AG04449 (cell line): ENCODE measurements around the gene TPCN2.

Experiments used
- CTCF ChIA-PET: fragments of 350-600 bp; formaldehyde crosslinking; extraction: SDS; loops from one replicate; lab custom pipeline; 2021; ENCODE audit warnings: antibody characterized with exemption; lab: Yijun Ruan, JAX
- POLR2A ChIA-PET: fragments of 400-600, 350-600 bp; formaldehyde crosslinking; extraction: SDS; loops from one replicate; lab custom pipeline; 2020; ENCODE audit warnings: antibody characterized with exemption, inconsistent platforms; lab: Yijun Ruan, JAX
- DNase-seq: peaks from one replicate; pipeline ENCODE4 v3.0.0-alpha.2; 2010; ENCODE audit warnings: low read depth, low spot score
- H3K4me3 ChIP-seq: 2 replicates; pipeline ENCODE4 v1.5.1; 2011; ENCODE audit warnings: low read depth, mild to moderate bottlenecking, control low read depth, low read length
- TF ChIP-seq, protein P1 (sequence below): IDR thresholded peaks from one replicate; pipeline ENCODE4 v1.5.1; 2011; ENCODE audit warnings: mild to moderate bottlenecking, moderate library complexity, low read length, control low read depth, inconsistent platforms; ENCODE audit not compliant: insufficient read depth; ENCODE audit errors: missing control alignments

TPCN2 gene

DNA sequence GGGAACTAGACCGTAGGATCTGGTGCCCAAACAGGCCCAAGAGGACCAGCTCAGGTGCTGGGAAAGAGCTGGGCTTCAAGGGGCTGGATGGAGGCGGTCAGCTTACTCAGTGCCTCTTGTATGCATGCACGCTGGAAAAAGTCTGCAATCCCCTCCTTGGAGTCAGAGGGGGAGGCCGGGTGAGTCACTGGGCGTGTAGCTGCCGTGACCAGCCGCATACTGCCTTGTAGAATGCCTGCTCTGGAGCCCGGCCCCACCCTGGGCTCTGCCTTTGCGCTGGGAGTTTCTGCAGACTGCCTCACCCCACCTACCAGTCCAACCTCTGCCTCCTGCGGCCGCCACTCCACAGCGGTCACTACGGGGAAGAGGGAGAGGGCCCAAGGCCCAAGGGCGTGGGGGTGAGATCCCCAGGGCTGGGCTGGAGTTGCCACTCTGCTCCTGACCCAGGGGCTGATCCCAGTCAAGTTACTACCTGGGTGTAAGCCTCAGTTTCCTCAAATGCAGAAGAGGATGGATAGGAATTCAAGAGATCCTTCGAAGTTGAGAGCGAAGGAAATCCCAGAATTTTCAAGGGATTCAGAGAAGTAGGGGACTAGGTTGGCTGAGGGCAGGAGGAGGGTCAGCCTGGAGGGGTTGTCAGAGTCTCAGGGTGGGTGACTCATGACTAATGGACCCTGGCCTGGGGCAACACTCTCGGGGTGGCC, 39.8 kb upstream of the TPCN2 start:
- TF ChIP-seq, protein P1, sequence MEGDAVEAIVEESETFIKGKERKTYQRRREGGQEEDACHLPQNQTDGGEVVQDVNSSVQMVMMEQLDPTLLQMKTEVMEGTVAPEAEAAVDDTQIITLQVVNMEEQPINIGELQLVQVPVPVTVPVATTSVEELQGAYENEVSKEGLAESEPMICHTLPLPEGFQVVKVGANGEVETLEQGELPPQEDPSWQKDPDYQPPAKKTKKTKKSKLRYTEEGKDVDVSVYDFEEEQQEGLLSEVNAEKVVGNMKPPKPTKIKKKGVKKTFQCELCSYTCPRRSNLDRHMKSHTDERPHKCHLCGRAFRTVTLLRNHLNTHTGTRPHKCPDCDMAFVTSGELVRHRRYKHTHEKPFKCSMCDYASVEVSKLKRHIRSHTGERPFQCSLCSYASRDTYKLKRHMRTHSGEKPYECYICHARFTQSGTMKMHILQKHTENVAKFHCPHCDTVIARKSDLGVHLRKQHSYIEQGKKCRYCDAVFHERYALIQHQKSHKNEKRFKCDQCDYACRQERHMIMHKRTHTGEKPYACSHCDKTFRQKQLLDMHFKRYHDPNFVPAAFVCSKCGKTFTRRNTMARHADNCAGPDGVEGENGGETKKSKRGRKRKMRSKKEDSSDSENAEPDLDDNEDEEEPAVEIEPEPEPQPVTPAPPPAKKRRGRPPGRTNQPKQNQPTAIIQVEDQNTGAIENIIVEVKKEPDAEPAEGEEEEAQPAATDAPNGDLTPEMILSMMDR: no peak
- ChIA-PET CTCF (interaction anchor here (0.6 to 4.3 kb wide), 3 partner anchors 8 to 119 kb away, joined by 3 to 37 read pairs (median 3); no protein-coding TSS in a partner anchor), POLR2A (interaction anchor here (0.5 to 1.8 kb wide), 2 partner anchors 29 to 105 kb away, joined by 3 to 4 read pairs; partner anchors contain the start of genes IGHMBP2 and MRPL21)
- peak; percentile 81 for DNase-seq
- H3K4me3 ChIP-seq: peak overlapping the region; percentile 10; the same call in 1 of the 2 replicates

DNA sequence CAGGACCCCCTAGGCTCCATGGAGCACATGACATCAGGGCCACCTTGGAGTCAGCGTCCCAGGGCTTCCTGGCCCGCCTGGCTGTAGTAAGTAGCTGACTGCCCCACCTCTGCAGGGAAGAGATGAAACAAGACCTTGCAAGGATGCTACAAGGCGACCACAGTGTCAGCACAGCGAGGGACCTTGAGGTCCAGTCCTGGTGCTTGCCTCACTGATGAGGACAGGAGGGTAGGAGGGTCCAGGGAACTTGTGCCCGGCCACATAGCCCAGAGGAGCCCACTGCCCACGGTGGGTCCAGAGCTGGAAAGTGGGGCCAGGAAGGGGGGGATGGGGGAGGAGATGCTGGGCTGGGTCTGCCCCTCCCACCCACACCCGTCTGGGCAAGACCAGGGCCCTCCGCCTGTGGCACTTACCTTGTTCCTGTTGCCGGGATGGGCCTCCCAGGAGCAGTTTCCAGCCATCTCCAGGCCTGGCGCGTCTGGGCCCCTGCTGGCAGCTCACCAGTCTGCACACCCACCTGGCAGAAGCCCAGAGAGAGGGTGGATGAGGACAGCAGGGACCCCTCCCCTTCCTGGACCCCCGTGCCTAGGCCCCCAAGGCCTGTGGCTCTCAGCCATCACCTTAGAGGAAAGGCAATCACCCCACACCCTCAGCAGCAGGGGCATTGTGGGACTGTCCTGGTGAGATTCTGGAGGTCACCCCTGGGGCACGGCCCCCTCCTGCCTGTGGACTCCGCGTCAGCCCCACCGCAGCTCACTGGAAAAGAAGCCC, 39.1 kb upstream of the TPCN2 start:
- TF ChIP-seq, protein P1: no peak
- no peak for DNase-seq
- POLR2A ChIA-PET: interaction anchor here (0.7 to 1.9 kb wide), 3 partner anchors 8 to 1195 kb away, joined by 3 to 10 read pairs (median 4); partner anchors contain the start of genes IGHMBP2 and MRPL21
- H3K4me3 ChIP-seq: no peak overlapping the region
- CTCF ChIA-PET: interaction anchor here (0.6 to 4.6 kb wide), 4 partner anchors 8 to 35 kb away, joined by 3 to 37 read pairs (median 18); no protein-coding TSS in a partner anchor

DNA sequence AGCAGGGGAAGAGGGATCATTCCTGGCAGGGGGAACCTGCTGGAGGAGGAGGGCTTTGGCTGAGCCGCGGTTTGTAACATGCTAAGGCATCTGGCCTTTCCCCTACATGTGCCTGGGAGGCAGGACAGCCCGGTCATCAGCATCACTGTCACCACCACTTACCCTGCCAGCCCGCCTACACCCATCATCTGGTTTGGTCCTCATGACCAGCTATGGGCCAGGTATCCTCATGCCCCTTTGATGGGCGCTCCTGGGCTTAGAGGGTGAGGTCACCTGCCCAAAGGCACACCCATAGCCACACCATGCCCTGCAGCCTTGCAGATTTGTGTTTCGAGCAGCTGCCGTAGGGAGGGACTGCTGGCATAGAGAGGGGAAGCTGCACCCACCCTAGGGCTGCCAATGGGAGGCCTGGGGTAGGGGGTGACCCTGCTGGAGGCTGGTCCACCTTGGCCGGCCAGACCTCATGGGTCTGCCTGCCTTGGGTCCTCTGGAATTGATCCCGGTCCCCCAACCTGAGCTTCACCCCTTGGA, 38.3 kb upstream of the TPCN2 start:
- ChIA-PET POLR2A (interaction anchor here (0.7 to 1.9 kb wide), 6 partner anchors 8 to 81 kb away, joined by 3 to 10 read pairs (median 4); partner anchors contain the start of gene TPCN2), CTCF (interaction anchor here (0.6 to 4.6 kb wide), 7 partner anchors 9 to 79 kb away, joined by 3 to 37 read pairs (median 5); no protein-coding TSS in a partner anchor)
- TF ChIP-seq, protein P1: no peak
- DNase-seq: no peak
- H3K4me3 ChIP-seq: peak overlapping the region; percentile 57

DNA sequence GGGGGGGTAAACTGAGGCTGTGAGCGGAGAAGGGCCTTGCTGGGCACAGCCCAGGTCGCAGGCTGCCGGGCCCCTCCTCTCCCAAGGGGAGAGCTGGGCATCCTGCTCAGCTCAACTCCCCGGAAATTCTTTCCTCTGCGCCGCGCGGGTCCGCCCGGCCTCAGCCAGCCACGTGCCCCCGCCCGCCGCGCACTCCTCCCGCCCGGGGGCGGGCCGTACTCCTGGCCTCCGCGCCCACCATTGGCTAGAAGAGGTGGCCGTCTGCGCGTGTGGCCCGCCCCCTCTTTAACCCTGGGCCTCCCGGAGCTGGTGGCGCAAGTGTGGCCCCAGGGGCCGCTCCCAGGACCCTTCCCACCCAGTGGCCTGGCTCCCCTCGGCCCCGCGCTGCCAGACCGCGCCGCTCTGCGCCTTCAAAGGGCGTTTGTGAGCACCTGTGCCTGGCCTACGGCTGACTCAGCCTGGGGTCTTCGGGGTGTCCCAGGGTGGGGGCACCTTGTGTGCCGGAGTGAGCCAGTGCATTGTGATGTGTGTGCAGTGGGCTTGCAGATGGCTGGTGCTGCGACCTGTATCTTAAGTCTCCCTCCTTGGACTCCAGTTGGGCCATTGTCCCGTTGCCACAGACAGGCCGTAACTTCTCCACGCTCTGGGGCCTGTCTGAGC, 37.6 kb upstream of the TPCN2 start:
- ChIA-PET CTCF (interaction anchor here (0.8 to 4.6 kb wide), 5 partner anchors 10 to 78 kb away, joined by 3 to 37 read pairs (median 6); no protein-coding TSS in a partner anchor), POLR2A (interaction anchor here (0.6 to 1.9 kb wide), 7 partner anchors 8 to 80 kb away, joined by 3 to 10 read pairs (median 3); partner anchors contain the start of gene TPCN2)
- TF ChIP-seq, protein P1: no peak
- H3K4me3 ChIP-seq: peak overlapping the region; percentile 70
- DNase-seq: no peak

DNA sequence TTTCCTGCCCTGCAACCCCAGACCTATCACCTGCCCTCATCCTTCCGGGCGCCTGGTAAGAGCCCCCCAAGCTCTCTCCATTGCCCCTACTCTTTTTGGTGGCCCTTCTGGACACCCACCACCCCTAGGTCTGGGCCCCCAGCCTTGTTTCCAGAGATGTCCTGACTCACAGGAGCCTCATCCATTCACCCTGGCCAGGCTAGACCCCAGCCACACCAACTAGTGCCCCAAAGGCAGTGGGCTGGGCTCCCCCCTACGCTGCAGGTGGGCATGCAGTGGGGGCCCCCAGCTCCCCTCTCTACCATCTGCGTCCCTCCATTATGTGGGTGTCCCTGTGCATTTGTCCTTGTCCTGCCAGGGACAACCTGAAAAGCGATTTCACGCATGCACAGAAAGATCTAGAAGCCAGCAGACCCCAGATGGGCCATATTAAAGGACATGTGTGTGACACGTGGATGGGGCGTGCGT, 37.1 kb upstream of the TPCN2 start:
- no peak for DNase-seq
- peak overlapping the region; percentile 70 for H3K4me3 ChIP-seq
- CTCF ChIA-PET: interaction anchor here (0.8 to 4.6 kb wide), 9 partner anchors 10 to 659 kb away, joined by 3 to 37 read pairs (median 6); no protein-coding TSS in a partner anchor

More for the DNA sequence above, 37.1 kb upstream of the TPCN2 start:
- TF ChIP-seq, protein P1: no peak
- POLR2A ChIA-PET: interaction anchor here (1.0 to 1.9 kb wide), 3 partner anchors 9 to 37 kb away, joined by 4 to 10 read pairs (median 4); partner anchors contain the start of gene TPCN2
